Stimulated activated naive CD8-positive, alpha-beta T cell treated with anti-CD3 and anti-CD28 coated beads, Interleukin-15, Interleukin-2, amounts not matched to agents 100 U/mL and 50 U/mL, for 24 hours (primary cell): ENCODE data around the gene LMNTD1.
"Not testable (repeated sequence)": the region's sequence is repeated elsewhere in the genome, so short reads cannot be mapped to it uniquely, and the experiment has no call there.

ENCODE experiments used
- ATAC-seq: fragments of 150-1000 bp; cut with Tn5 transposase; one replicate; pipeline ENCODE4 v1.10.0; 2021
- DNase-seq: peaks from one replicate; pipeline ENCODE4 v3.0.0; 2021

Gene LMNTD1

GRCh38 chr12:25433024-25433423 lies 120.1 kb downstream of the LMNTD1 start:
- ATAC-seq: no peak

GRCh38 chr12:25427337-25428249 lies 125.5 kb downstream of the LMNTD1 start:
- ATAC-seq (no peak), DNase-seq (no peak)

More at GRCh38 chr12:25433024-25433423, 120.1 kb downstream of the LMNTD1 start:
- DNase-seq: no peak

- DNase-seq, ATAC-seq: not testable (repeated sequence)
Measured at GRCh38 chr12:25426821-25427220, 126.3 kb downstream of the LMNTD1 start.
